MCF 10A (cell line): ENCODE data around the gene TMEM61. TPM values are rescaled to one million over a fixed set of nuclear protein-coding genes. Genes with fewer than 3 reads are reported as not detected.

ENCODE experiments used
- BruUV-seq: library from RNA; stranded (reverse); fragments of 400-500 nt; replicated peaks from 2 replicates; lab custom pipeline; 2021; lab: Mats Ljungman, UMichigan
- CTCF ChIA-PET: fragments of 300-600 bp; sonication (Branson Sonifier 250); formaldehyde crosslinking; extraction: SDS; loops from one replicate; lab custom pipeline; 2021; ENCODE audit warnings: antibody characterized with exemption, inconsistent platforms; lab: Yijun Ruan, JAX
- POLR2A ChIA-PET: fragments of 300-600, 350-650 bp; sonication (Branson Sonifier 250); formaldehyde crosslinking; extraction: SDS; loops from one replicate; lab custom pipeline; 2020; ENCODE audit warnings: antibody characterized with exemption, inconsistent platforms; lab: Yijun Ruan, JAX
- DNase-seq: peaks from one replicate; pipeline ENCODE4 v3.0.0-alpha.2; 2018; ENCODE audit not compliant: unreplicated experiment
- H3K27ac Mint-ChIP-seq: one replicate; pipeline ENCODE4 v1.8.0; 2022; ENCODE audit warnings: mild to moderate bottlenecking, low read depth, mixed read lengths; ENCODE audit not compliant: unreplicated experiment
- H3K27me3 Mint-ChIP-seq: one replicate; pipeline ENCODE4 v1.8.0; 2022; ENCODE audit warnings: mixed read lengths; ENCODE audit not compliant: insufficient read depth, unreplicated experiment
- H3K36me3 Mint-ChIP-seq: one replicate; pipeline ENCODE4 v1.8.0; 2022; ENCODE audit warnings: mild to moderate bottlenecking, moderate library complexity, mixed read lengths; ENCODE audit not compliant: insufficient read depth, unreplicated experiment
- H3K4me1 Mint-ChIP-seq: one replicate; pipeline ENCODE4 v1.8.0; 2022; ENCODE audit warnings: mixed read lengths; ENCODE audit not compliant: insufficient read depth, unreplicated experiment
- H3K4me3 Mint-ChIP-seq: one replicate; pipeline ENCODE4 v1.8.0; 2022; ENCODE audit warnings: mild to moderate bottlenecking, moderate library complexity, mixed read lengths; ENCODE audit not compliant: unreplicated experiment
- H3K9me3 Mint-ChIP-seq: one replicate; pipeline ENCODE4 v1.8.0; 2022; ENCODE audit warnings: mixed read lengths; ENCODE audit not compliant: unreplicated experiment
- CTCF ChIP-seq: fragments of 200-600 bp; IDR thresholded peaks from one replicate; pipeline ENCODE4 v1.8.0; 2022; ENCODE audit warnings: antibody characterized with exemption, mild to moderate bottlenecking; ENCODE audit not compliant: unreplicated experiment
- intact Hi-C: fragments of 100-400 bp; cut with micrococcal nuclease; formaldehyde crosslinking; loops from 2 replicates; pipeline ENCODE4 v1.14.1; 2022
- total RNA-seq: library from RNA; stranded (reverse); gene quantifications from 2 replicates; pipeline ENCODE4 v1.2.3, GENCODE V29; 2022

TMEM61 gene
- total RNA-seq, 1 experiment from 2014 or later: not detected

- H3K4me3 Mint-ChIP-seq: no peak within 1 kb of the TSS
- CTCF ChIA-PET: interaction anchor here (0.8 to 22.1 kb wide), 8 partner anchors 9 to 183 kb away, joined by 3 to 385 read pairs (median 14); no protein-coding TSS in a partner anchor
- intact Hi-C loops: no loop called here
- no peaks in the 10 kb centered on the region for H3K9me3 Mint-ChIP-seq
- H3K36me3 Mint-ChIP-seq: no peaks in the 10 kb centered on the region
- BruUV-seq: no TSS peak
- POLR2A ChIA-PET: no interaction called here
- H3K27ac Mint-ChIP-seq: no peak within 1 kb of the TSS
- peaks cover 5% of the 10 kb centered on the region for H3K4me1 Mint-ChIP-seq
- no peaks in the 10 kb centered on the region for H3K27me3 Mint-ChIP-seq
- no peak for TF ChIP-seq CTCF
- DNase-seq: no peak
Observed at GRCh38 chr1:54998677-54999076, 18.2 kb downstream of the TMEM61 start, which contains the start of gene BSND. Gene BSND, plus strand, starts transcription at chr1:54998933. Its CDS starts 254 bp downstream, at chr1:54999187.

- intact Hi-C loops: no loop called here
- no peaks in the 10 kb centered on the region for H3K36me3 Mint-ChIP-seq
- no peaks in the 10 kb centered on the region for H3K9me3 Mint-ChIP-seq
- POLR2A ChIA-PET: interaction anchor here (1.0 kb wide), 1 partner anchor 50 kb away, joined by 3 read pairs; no protein-coding TSS in a partner anchor
- no peak overlapping the region for H3K4me3 Mint-ChIP-seq
- no TSS peak for BruUV-seq
- CTCF ChIA-PET: interaction anchor here (0.6 to 22.1 kb wide), 7 partner anchors 11 to 169 kb away, joined by 3 to 385 read pairs (median 4); no protein-coding TSS in a partner anchor
- DNase-seq: no peak
- H3K27me3 Mint-ChIP-seq: no peaks in the 10 kb centered on the region
- peaks cover 5% of the 10 kb centered on the region for H3K4me1 Mint-ChIP-seq
- no peak overlapping the region for H3K27ac Mint-ChIP-seq
- no peak for TF ChIP-seq CTCF
Observed at GRCh38 chr1:55000110-55001085, 20.0 kb downstream of the TMEM61 start.

- H3K27ac Mint-ChIP-seq: no peak overlapping the region
- H3K9me3 Mint-ChIP-seq: no peaks in the 10 kb centered on the region
- no peak for TF ChIP-seq CTCF
- no peak overlapping the region for H3K4me3 Mint-ChIP-seq
- no peak for DNase-seq
- H3K27me3 Mint-ChIP-seq: no peaks in the 10 kb centered on the region
- ChIA-PET CTCF (interaction anchor here (0.8 to 22.1 kb wide), 3 partner anchors 19 to 53 kb away, joined by 6 to 385 read pairs (median 14); no protein-coding TSS in a partner anchor), POLR2A (no interaction called here)
- no TSS peak for BruUV-seq
- H3K36me3 Mint-ChIP-seq: no peaks in the 10 kb centered on the region
- peaks cover 3% of the 10 kb centered on the region for H3K4me1 Mint-ChIP-seq
- intact Hi-C loops: no loop called here
Observed at GRCh38 chr1:55001311-55001710, 20.9 kb downstream of the TMEM61 start.

- Mint-ChIP-seq H3K36me3 (no peaks in the 10 kb centered on the region), H3K27ac (no peak overlapping the region), H3K4me1 (peaks cover 3% of the 10 kb centered on the region), H3K27me3 (no peaks in the 10 kb centered on the region), H3K4me3 (no peak overlapping the region), H3K9me3 (no peaks in the 10 kb centered on the region)
- POLR2A ChIA-PET: interaction anchor here (0.6 to 0.8 kb wide), 2 partner anchors 75 to 129 kb away, joined by 3 read pairs; no protein-coding TSS in a partner anchor
- CTCF ChIA-PET: interaction anchor here (0.6 to 22.1 kb wide), 5 partner anchors 16 to 54 kb away, joined by 3 to 385 read pairs (median 4); no protein-coding TSS in a partner anchor
- intact Hi-C loops: no loop called here
- no TSS peak for BruUV-seq
- TF ChIP-seq CTCF: no peak
- no peak for DNase-seq
Observed at GRCh38 chr1:55002686-55003085, 22.3 kb downstream of the TMEM61 start.
